NCI-H510A (cell line): ENCODE results near the gene GOLGA8A.
"Not testable (repeated sequence)": the region's sequence is repeated elsewhere in the genome, so short reads cannot be mapped to it uniquely, and the experiment has no call there.

Experiments
- DNase-seq: peaks from one replicate; lab custom pipeline; 2025; lab: John Stamatoyannopoulos, UW

GOLGA8A gene

DNA sequence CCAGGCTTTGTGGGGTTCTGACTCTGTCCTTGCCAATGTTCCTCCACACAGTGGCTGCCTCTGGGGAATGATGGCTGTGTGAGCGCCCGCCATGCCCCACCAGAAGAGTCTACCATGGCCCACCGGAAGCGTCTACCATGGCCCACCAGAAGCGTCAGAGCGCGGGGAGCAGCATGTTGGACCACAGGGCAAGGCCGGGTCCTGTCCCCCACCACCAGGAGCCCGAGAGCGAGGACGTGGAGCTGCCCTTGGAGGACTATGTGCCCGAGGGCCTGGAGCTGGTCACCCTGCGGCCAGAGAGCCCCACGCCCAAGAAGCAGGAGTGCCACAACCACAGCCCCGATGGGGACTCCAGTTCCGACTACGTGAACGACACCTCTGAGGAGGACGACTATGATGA is 28.1 kb downstream of the GOLGA8A start:
- not testable (repeated sequence) for DNase-seq

DNA sequence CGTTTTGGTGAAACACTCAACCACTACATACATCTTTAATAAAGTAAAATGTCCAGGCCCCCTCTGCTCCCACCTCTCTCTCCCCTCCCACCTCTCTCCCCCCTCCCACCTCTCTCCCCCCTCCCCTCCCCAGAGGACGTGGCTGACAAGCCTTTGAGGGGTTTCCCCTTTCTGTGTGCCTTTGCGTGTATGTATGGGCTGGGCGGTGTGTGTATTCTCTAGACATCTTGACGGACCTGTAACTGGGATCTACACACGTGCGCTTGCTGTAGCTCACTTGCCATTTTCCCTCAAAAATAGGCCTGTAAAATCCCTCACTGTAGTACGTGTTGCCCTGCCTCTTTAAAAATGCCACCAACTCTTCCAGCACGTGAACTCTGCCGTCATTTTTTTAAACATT is 28.6 kb downstream of the GOLGA8A start:
- not testable (repeated sequence) for DNase-seq

DNA sequence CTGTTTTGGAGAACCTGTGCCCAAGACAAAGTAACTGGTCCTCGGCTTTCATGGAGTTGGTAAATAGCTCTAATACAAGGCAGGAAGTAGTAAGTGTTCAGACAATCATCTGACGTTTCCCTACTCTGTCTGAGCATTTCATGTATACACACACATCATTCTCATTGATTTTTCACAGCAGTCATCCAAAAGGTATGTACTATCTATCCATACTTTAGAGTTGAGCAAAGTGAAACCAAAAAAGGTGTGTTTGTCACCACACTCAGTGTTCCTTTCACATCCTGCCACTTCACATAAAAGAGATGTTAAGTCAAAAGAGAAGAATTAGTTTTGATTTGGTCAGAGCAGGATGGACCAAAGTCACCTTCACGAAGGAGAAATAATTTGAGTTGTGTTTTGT is 33.7 kb downstream of the GOLGA8A start:
- DNase-seq: not testable (repeated sequence)

DNA sequence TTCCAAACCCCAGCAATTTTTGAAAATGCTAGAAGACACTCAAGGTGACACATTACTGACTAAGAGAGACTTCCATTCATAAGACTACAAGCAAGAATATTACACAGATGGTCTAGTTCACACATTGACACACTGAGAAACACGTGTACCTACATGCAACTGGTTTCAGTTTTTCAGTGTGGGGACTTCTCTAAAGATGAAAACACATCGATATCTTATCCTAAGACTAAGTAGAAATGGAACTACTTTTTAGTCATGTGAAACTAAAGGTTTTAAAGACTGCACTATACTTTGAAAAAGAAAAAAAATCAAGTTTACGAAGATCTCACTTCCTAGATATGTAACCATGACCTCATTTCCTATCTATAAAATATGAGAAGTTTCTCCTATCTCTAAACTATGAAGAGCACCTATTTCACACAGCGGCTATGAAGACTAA is 34.4 kb downstream of the GOLGA8A start:
- DNase-seq: not testable (repeated sequence)

DNA sequence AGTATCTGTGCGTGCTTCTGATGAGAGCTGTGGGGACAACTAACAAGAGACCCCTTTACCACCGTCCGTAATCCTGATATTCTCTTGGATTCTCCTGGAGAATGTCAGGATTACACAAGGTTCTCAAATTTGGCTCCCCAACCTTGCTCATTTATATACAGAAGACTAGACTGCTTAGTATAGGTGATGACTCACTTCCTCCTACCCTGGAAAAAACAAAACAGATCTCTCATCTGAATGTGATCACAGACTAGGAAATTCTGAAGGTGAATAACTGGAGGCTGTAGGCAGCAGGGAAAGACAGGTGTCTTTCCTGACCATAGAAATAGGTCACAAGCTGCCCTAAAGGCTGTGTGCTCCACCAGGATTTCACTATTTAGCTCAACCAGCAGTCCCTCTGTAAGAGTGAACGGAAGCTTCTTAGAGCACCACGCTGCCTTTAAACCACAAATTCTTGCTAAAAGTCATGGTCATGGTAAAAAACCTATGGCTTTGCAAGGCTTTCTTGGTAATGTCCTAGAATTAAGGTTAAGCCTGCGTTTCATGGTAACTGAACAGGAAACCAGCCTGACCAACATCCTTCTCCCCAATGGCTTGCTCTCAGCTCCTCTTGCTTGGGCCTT is 39.9 kb downstream of the GOLGA8A start:
- DNase-seq: not testable (repeated sequence)

DNA sequence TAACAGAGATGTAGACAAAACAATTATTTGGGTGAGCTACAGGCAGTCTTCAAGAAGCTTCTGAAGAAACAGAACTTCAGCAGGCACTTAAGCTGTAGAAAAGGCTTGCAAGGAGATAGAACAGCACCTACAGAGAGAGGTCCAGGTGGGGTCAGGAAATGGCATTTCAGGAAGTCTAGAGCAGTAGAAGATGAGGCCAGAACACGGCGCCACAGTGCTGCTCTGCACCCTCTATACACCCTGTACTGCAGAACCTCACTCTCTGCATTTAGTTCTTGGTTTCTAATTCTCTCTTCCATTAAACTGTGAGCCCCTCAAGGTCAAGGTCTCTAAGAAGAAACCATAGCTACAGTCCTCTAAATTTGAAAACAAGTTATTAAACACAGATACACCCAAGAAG is 44.6 kb downstream of the GOLGA8A start:
- not testable (repeated sequence) for DNase-seq

DNA sequence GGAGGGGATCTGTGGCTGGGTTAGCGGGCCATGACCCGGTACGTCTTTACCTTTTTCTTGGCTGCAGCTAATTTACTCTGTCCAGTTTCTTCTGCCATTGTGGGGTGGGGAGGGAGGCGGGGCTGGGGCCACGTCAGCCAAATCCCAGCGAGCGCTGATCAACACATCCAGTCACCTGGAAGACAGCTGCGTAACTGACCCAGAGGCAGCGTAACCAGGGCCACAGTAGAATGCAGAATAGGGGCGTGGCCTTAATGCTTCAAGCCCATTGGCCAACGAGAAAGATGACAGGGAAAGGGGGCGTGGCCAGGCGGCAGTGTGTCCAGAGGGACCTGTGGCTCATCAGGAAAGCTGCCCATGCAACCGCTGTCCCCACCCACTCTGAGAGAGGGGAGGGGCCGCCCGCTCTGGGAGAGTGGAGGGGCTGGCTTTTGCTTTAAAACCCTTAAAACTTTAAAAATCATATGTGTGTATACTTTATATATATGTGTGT is 48.0 kb downstream of the GOLGA8A start:
- DNase-seq: not testable (repeated sequence)
